Liver (tissue), 9 donors: ENCODE data around the gene MRGPRF. TPM values are rescaled to one million over a fixed set of nuclear protein-coding genes. Genes with fewer than 3 reads are reported as not detected.
A peak's percentile ranks its signal among the peaks of the same experiment; 100 is the strongest.

Experiments used
- DNase-seq: peaks from one replicate; pipeline ENCODE4 v3.0.0-alpha.2; 2017; ENCODE audit warnings: low spot score
- H3K27ac ChIP-seq, 2 donors: one replicate each; pipeline ENCODE4 v1.7.0; 2013; ENCODE audit warnings: inconsistent platforms in 2 of 2, low read length in 2 of 2, control low read depth in 1 of 2, low read depth in 1 of 2, mild to moderate bottlenecking in 1 of 2
- H3K27me3 ChIP-seq, 4 donors: one replicate each; pipeline versions ENCODE4 v1.6.1 to v1.7.0; 2013; ENCODE audit warnings: low read length in 3 of 4, inconsistent platforms in 1 of 4, mild to moderate bottlenecking in 1 of 4, moderate library complexity in 1 of 4; ENCODE audit not compliant: control insufficient read depth in 4 of 4, insufficient read depth in 4 of 4
- H3K36me3 ChIP-seq, 4 donors: one replicate each; pipeline versions ENCODE4 v1.6.1 to v1.7.0; 2013; ENCODE audit warnings: low read length in 3 of 4, mild to moderate bottlenecking in 3 of 4, low read depth in 1 of 4, moderate library complexity in 1 of 4; ENCODE audit not compliant: control insufficient read depth in 4 of 4, insufficient read depth in 3 of 4
- H3K4me1 ChIP-seq, 4 donors: one replicate each; pipeline versions ENCODE4 v1.6.1 to v1.7.0; 2013; ENCODE audit warnings: low read length in 3 of 4, mild to moderate bottlenecking in 3 of 4, moderate library complexity in 1 of 4; ENCODE audit not compliant: control insufficient read depth in 4 of 4, insufficient read depth in 4 of 4
- H3K4me3 ChIP-seq, 3 donors: one replicate each; pipeline versions ENCODE4 v1.6.1 to v1.7.0; 2013; ENCODE audit warnings: low read length in 3 of 3, control low read depth in 1 of 3, low read depth in 1 of 3, mild to moderate bottlenecking in 1 of 3
- H3K9ac ChIP-seq, 2 donors: one replicate each; pipeline ENCODE4 v1.7.0; 2013; ENCODE audit warnings: low read length in 2 of 2, mild to moderate bottlenecking in 2 of 2, moderate library complexity in 2 of 2, control low read depth in 1 of 2, low read depth in 1 of 2
- H3K9me3 ChIP-seq, 4 donors: one replicate each; pipeline versions ENCODE4 v1.6.1 to v1.7.0; 2013; ENCODE audit warnings: low read length in 3 of 4; ENCODE audit not compliant: control insufficient read depth in 4 of 4
- EGR1 ChIP-seq, 2 donors: IDR thresholded peaks; 2 replicates each; pipeline ENCODE4 v1.6.1; 2016 to 2018; ENCODE audit warnings: antibody characterized with exemption in 2 of 2, low read depth in 2 of 2
- FOXA1 ChIP-seq: IDR thresholded peaks from 2 replicates; pipeline ENCODE4 v1.6.1; 2016; ENCODE audit warnings: antibody characterized with exemption
- FOXA2 ChIP-seq: IDR thresholded peaks from 2 replicates; pipeline ENCODE4 v1.6.1; 2016; ENCODE audit warnings: antibody characterized with exemption
- HNF4G ChIP-seq: IDR thresholded peaks from 2 replicates; pipeline ENCODE4 v1.6.1; 2016; ENCODE audit warnings: antibody characterized with exemption
- JUND ChIP-seq, 2 donors: IDR thresholded peaks; 2 replicates each; pipeline ENCODE4 v1.6.1; 2016; ENCODE audit warnings: antibody characterized with exemption in 2 of 2
- NR2F2 ChIP-seq: IDR thresholded peaks from 2 replicates; pipeline ENCODE4 v1.6.1; 2016; ENCODE audit warnings: antibody characterized with exemption
- RAD21 ChIP-seq, 2 donors: IDR thresholded peaks; 2 replicates each; pipeline ENCODE4 v1.6.1; 2016; ENCODE audit warnings: antibody characterized with exemption in 2 of 2, mild to moderate bottlenecking in 2 of 2
- RXRA ChIP-seq, 2 donors: IDR thresholded peaks; 2 replicates each; pipeline ENCODE4 v1.6.1; 2017 to 2018; ENCODE audit warnings: antibody characterized with exemption in 2 of 2, mild to moderate bottlenecking in 1 of 2
- SP1 ChIP-seq: IDR thresholded peaks from 2 replicates; pipeline ENCODE4 v1.6.1; 2018; ENCODE audit warnings: antibody characterized with exemption, mild to moderate bottlenecking
- TAF1 ChIP-seq: conservative IDR thresholded peaks from 2 replicates; pipeline ENCODE4 v1.6.1; 2016; ENCODE audit warnings: antibody characterized with exemption, mild to moderate bottlenecking
- YY1 ChIP-seq: IDR thresholded peaks from 2 replicates; pipeline ENCODE4 v1.6.1; 2016; ENCODE audit warnings: antibody characterized with exemption, mild to moderate bottlenecking
- WGBS: extraction: QIAGEN DNeasy Blood & Tissue Kit; methylation state at CpG from one replicate; pipeline ENCODE4 v1.1.7; 2013; 5-methylcytosine and 5-hydroxymethylcytosine counted together
- polyA plus RNA-seq, 2 donors: library from polyadenylated mRNA; stranded (reverse) in 1 of 2; unstranded in 1 of 2; fragments of 200-250 nt in 1 of 2; fragments of >200 nt in 1 of 2; fragmentation: Nextera tagmentation in 1 of 2; extraction: Ambion mirVana in 1 of 2; gene quantifications; one replicate each; pipeline versions ENCODE4 v1.2.1 to v1.2.3, GENCODE V29; 2013 to 2015
- total RNA-seq, 2 donors: library from RNA; depleted of rRNA; stranded (reverse); fragments of >200 nt; gene quantifications; one replicate each; pipeline ENCODE4 v1.2.3, GENCODE V29; 2014
- TF ChIP-seq, protein P1 (sequence below): IDR thresholded peaks from 2 replicates; pipeline ENCODE4 v1.6.1; 2016; ENCODE audit warnings: antibody characterized with exemption, mild to moderate bottlenecking
- TF ChIP-seq, protein P2 (sequence below): IDR thresholded peaks from 2 replicates; pipeline ENCODE4 v1.6.1; 2016; ENCODE audit warnings: antibody characterized with exemption
- donor health status: healthy.
- donor health status: healthy.
- donor health status: healthy.
- donor health status: healthy.
- donor health status: healthy.

MRGPRF gene
- total and polyA plus RNA-seq, 4 donors = 1.1 to 4.8 (median 2.5) TPM

DNA sequence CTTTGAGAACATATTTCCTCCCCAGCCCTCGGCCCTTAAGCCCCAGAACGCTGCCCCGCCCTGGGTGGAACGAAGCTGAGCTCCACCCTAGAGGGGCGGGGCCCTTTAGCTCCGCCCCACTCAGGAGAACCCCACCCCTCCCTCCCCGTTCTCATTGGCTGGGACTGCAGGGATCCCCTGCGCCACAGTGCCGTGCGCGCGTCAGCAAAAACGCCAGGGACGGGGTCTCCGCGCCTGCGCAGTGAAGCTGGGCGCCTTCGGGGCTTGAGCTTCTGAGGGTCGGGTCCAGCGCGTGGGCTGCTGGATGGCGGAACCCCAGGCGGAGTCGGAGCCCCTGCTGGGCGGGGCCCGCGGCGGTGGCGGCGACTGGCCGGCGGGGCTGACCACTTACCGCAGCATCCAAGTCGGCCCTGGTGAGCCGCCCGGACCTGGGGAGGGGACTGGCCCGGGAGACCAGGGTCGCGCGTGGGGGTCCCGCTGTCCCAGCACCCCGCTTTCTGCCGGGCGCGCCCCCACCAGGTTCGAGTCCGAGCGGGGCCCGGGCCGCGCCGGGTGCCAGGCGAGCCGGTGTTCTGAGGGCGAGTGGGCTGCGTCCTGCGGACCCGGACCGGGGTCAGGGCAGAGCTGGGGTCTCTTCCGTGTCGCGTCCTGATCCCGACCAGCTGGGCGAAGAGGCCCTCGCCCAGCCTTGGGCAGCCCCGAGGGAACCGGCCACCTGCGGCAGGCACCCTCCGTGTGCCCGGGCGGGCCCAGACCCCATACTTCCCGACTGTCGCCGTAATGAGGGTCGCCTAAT lies 35.8 kb upstream of the MRGPRF start, which contains the start of gene TPCN2 (continued):
- TF ChIP-seq, protein P1, sequence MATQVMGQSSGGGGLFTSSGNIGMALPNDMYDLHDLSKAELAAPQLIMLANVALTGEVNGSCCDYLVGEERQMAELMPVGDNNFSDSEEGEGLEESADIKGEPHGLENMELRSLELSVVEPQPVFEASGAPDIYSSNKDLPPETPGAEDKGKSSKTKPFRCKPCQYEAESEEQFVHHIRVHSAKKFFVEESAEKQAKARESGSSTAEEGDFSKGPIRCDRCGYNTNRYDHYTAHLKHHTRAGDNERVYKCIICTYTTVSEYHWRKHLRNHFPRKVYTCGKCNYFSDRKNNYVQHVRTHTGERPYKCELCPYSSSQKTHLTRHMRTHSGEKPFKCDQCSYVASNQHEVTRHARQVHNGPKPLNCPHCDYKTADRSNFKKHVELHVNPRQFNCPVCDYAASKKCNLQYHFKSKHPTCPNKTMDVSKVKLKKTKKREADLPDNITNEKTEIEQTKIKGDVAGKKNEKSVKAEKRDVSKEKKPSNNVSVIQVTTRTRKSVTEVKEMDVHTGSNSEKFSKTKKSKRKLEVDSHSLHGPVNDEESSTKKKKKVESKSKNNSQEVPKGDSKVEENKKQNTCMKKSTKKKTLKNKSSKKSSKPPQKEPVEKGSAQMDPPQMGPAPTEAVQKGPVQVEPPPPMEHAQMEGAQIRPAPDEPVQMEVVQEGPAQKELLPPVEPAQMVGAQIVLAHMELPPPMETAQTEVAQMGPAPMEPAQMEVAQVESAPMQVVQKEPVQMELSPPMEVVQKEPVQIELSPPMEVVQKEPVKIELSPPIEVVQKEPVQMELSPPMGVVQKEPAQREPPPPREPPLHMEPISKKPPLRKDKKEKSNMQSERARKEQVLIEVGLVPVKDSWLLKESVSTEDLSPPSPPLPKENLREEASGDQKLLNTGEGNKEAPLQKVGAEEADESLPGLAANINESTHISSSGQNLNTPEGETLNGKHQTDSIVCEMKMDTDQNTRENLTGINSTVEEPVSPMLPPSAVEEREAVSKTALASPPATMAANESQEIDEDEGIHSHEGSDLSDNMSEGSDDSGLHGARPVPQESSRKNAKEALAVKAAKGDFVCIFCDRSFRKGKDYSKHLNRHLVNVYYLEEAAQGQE = no peak
- TF ChIP-seq RXRA (IDR thresholded peaks at IDR 0.05) = peak in 1 of 2 donors; percentile 24
- no peak for TF ChIP-seq NR2F2
- TF ChIP-seq JUND (IDR thresholded peaks at IDR 0.05) = no peak
- TF ChIP-seq FOXA2 = no peak
- TF ChIP-seq FOXA1 = no peak
- TF ChIP-seq YY1 = peak; percentile 41
- TF ChIP-seq HNF4G = no peak
- peak; percentile 71 for TF ChIP-seq SP1
- TF ChIP-seq EGR1 (IDR thresholded peaks at IDR 0.05; ENCODE audit: low read depth in 2 of 2) = no peak
- TF ChIP-seq, protein P2, sequence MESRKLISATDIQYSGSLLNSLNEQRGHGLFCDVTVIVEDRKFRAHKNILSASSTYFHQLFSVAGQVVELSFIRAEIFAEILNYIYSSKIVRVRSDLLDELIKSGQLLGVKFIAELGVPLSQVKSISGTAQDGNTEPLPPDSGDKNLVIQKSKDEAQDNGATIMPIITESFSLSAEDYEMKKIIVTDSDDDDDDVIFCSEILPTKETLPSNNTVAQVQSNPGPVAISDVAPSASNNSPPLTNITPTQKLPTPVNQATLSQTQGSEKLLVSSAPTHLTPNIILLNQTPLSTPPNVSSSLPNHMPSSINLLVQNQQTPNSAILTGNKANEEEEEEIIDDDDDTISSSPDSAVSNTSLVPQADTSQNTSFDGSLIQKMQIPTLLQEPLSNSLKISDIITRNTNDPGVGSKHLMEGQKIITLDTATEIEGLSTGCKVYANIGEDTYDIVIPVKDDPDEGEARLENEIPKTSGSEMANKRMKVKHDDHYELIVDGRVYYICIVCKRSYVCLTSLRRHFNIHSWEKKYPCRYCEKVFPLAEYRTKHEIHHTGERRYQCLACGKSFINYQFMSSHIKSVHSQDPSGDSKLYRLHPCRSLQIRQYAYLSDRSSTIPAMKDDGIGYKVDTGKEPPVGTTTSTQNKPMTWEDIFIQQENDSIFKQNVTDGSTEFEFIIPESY = no peak

DNA sequence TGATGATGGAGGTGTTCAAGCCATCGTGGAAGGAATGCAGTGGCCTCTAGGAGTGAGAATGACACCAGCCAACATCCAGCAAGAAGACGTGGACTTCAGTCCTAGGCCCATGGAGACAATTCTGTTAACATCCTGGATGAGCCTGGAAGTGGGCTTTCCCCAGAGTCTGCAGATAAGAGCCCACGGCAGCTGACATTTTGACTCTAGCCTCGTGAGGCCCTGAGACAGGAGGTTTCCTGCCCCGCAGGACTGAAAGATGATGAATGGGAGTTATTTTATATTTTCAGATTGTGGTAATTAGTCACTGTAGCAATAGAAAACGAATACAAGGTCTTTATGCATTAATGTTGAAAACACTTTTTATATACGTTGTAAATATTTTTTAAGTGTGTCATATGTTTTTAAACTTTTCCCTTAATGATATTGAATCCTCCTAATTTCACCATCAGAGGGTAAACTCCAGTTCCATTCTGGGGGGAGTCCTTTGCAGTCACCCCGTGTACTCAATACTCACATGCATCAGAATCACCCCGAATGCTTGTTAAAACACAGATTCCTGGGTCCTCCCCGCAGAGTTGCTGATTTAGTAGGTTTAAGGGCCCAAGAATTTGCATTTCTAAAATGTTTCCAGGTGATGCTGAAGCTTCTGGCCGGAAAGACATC lies 35.1 kb upstream of the MRGPRF start:
- TF ChIP-seq, protein P2 = no peak
- TF ChIP-seq SP1 (no peak), RAD21 (IDR thresholded peaks at IDR 0.05) (no peak), TAF1 (no peak)
- H3K4me1 ChIP-seq = peaks cover 22 to 45% (median 38%) of the 10 kb centered on the region in 4 donors
- no peaks in the 10 kb centered on the region for H3K27me3 ChIP-seq
- H3K9me3 ChIP-seq = no peaks in the 10 kb centered on the region
- no peak for DNase-seq
- peak overlapping the region in 1 of 3 donors; percentile 80 for H3K4me3 ChIP-seq
- 44% methylated on average over 11 of the region's 11 CpGs for WGBS
- H3K27ac ChIP-seq = peak overlapping the region in 1 of 2 donors; percentile 89
- no peaks in the 10 kb centered on the region for H3K36me3 ChIP-seq
- no peak overlapping the region for H3K9ac ChIP-seq
